Left colon (tissue), 2 donors: ENCODE measurements around the gene NCKAP5. TPM values are rescaled to one million over a fixed set of nuclear protein-coding genes. Genes with fewer than 3 reads are reported as not detected.

Experiments
- ATAC-seq: fragments of 200-7000 bp; cut with Tn5 transposase; one replicate; pipeline ENCODE4 v1.9.1; 2020; ENCODE audit warnings: mild to moderate bottlenecking, moderate library complexity
- DNase-seq, 2 donors: peaks; one replicate each; pipeline ENCODE4 v3.0.0-alpha.2; 2020
- intact Hi-C, 2 donors: fragments of 100-400 bp; cut with DNase I in 1 of 2; cut with micrococcal nuclease in 1 of 2; formaldehyde crosslinking; loops; one replicate each; pipeline versions ENCODE4 v1.11.2 to v1.14.0; 2022; cut with DNase I, micrococcal nuclease
- total RNA-seq, 2 donors: library from RNA; stranded (reverse); fragmentation: NEBNext Ultra II Directional; extraction: Animal tissue kit (Norgen Biotek cat#: 25700); gene quantifications; one replicate each; pipeline ENCODE4 v1.2.1, GENCODE V29; 2021
- donor health status: DM: no; HTN: no; CAD: no.
- donor health status: DM: yes; HTN: yes; CAD: no.

Gene NCKAP5
- total RNA-seq, 2 donors from 2014 or later: 2.0 to 5.8 TPM

DNA sequence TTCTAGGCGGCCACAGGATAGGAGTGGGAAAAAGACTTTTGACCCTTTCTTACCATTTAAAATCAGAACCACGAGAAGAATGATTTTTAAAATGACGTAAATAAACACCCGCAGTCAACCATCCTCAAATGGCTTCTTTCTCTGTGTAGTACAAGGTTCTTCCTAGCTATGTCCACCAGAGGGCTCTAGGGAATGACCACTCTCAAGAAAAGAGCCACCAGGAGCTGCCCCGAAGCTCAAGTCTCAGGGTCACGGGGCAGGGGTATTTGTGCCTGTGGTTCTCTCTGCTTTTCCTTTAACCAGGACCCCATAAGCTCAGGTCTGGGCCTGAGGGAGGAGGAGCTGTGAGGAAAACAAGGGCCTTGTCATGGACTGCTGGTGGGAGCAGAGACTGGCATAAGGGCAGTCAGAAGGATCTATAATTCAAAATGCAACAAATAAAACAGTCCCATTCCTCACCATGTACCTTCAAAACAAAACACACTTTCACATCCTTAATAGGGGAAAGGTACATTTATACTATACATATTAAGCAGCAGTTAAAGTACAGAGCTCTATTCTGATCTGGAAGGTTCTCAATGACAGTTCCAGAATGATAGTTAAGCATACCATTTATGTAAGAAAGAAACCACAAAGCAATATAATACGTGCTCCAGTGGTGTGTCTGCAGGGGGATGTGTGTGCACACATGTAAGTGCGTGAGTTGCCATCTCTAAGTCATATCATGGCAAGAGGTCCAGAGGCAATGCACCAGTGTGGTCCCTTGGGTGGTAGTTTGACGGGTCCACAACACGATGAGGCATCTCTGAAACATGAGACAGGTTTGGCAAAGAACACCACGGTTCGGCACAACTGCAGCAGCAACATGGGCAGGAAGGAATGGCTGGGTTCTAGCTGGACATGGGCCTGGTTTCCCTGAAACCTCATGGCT is 916.9 kb downstream of the NCKAP5 start:
- ATAC-seq (no peak), DNase-seq (no peak)
- intact Hi-C loops: no loop called here

DNA sequence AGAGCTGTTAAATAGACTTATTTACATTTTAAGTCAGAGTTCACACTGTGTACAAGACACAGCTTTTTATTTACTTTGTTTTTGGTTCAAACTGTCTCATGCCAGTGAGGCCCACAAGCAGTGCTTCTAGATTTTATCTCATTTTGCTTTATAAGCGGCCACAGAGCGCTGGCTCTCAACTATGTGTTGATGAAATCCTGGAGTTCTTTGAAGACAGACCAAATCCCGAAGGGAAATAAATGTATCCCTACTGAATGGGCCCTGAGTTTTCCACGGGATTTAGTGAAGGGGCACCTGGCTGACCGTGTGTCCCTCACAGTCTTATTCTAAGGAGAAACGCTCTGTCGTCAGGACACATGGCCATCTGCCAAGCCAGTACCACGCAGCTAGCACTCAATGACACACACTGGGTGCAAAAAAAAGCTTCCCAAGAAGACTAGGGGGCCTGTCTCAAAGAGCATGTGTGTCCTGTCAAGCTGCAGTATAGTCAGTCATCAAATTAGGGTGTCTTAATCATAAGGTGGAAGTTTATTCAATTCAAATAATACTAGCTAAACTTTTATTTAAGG is 921.6 kb downstream of the NCKAP5 start:
- no peak for DNase-seq
- intact Hi-C loops: no loop called here
- ATAC-seq: no peak

DNA sequence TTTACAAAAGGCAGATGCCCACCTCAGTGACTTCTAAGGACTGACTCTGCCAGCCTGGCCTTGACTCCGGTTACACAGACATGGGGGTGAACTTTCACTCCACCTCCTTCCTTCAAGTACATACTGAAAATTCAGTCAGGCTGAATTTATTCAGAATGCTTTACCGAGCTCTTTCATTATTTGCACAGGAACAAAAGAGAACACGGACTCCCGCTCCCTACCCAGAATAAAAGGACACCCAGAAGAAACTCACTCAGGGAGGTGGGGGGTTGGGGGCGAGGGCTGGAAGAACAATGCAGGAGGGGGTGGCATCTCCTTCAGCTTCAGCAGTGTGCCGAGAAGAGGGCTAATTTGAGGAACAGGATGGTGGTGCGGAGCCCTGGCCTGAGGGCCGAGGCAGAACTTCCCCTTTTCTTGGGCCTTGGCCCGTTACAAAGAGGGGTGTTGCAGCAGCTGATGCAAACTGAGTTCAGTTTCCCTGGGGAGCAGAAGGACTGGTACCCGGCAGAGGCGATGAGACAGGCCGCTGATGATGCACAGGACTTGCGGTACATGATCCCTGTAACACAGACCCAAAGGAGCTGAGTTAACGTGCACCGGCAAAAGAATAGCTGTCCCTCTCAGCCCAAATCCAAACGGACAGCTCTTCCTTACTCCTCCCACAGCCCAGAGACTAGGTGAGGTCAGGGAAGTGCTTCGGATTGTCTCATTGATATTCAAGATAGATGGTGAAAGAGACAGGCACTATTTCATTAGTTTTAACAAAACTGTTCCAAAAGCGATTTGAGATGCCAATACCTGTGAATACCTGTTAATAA is 922.3 kb downstream of the NCKAP5 start:
- ATAC-seq: no peak
- intact Hi-C loops: no loop called here
- DNase-seq: no peak

DNA sequence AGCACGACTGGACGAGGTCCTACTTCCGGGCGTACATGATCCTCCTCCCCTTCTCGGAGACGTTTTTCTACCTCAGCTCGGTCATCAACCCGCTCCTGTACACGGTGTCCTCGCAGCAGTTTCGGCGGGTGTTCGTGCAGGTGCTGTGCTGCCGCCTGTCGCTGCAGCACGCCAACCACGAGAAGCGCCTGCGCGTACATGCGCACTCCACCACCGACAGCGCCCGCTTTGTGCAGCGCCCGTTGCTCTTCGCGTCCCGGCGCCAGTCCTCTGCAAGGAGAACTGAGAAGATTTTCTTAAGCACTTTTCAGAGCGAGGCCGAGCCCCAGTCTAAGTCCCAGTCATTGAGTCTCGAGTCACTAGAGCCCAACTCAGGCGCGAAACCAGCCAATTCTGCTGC is 923.1 kb downstream of the NCKAP5 start:
- no peak for DNase-seq
- no peak for ATAC-seq
- intact Hi-C loops: no loop called here

DNA sequence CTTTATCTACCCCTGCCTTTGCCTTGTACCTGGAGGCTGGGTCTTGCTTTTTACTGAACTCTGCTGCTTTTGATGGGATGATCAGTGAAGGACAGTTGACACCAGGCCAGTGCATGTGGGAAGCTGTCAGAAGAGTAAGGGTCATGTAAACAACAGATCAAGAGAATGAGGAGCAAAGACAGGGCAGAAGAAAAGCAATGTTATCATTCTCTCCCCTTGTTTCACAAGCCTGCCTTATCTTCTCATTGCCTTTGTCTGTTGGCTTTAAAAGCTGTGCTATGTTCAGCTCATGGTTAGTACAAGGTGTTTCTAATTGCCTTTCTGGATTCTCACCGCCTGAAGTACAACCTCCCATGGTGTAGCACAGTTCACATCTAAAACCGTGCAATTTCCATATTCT is 925.8 kb downstream of the NCKAP5 start:
- intact Hi-C loops: no loop called here
- DNase-seq: no peak
- no peak for ATAC-seq

DNA sequence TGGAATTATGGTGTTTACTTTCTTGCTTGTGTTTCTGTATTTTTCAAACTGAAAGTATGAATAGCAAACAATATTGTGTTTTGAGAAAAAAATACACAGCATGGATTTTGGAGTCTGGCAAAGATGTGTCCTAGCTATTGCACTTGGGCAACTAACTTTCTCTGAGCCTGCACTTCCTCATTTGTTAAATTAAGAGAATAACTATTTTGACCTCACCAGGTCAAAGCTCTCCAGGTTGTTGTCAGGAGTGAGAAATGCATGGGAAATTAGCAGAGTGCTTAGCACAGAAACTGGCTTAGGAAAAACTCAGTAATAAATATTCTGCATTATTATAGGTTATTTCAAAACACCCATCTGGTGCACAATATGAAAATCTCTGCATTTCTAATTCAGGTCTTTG is 926.4 kb downstream of the NCKAP5 start:
- DNase-seq (no peak), ATAC-seq (no peak)
- intact Hi-C loops: no loop called here

DNA sequence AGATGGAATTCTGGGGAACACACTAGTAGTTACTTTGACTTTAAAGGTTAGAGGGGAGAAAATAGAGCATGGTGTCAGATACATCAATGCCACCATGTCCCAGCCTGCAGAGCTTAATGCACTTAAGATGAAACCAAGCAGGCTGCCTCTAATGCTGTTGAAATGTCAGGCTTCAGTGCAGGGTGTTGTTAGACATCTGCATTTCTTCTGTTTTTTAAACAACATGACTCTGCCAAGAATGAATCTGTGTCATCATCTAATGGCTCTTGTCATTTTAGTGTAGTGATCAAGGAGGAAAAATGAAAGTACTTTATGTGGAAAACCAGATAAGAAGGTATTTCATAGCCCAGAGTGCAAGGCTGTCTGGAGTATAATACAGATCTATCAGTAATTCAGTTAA is 928.1 kb downstream of the NCKAP5 start:
- intact Hi-C loops: no loop called here
- DNase-seq (no peak), ATAC-seq (no peak)

DNA sequence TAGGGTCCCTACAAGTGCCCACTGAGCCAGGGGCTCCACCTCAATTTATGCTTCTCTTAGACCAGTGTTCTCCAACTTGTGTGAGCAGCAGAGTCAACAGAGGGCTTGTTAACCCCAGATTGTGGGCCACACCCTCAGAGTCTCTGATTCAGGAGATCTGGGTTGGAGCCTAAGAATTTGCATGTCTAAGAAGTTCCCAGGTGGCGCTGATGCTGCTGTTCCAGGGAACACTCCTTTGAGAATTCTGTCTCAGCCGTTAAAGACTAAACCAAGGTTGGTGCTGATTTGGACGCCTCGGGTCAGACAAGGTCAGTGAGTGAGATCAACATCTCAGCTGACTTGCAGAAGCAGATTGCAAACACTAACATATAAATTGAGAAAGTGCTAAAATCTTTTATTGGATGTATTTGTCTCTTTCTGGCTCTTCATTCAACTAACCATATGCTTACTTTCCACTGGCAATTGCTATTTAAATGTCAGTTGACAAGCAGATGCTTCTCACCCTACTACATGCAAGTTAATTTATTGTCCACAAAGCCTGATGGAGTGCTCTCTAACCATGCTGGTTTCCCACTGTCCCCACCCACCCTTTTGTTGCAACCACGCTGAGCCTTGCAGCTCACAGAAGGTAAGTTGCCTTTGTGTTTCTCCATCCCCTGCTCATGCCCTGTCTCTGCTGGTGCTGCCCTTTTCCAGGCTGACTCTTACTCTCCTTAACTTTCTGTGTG is 929.8 kb downstream of the NCKAP5 start:
- intact Hi-C loops: no loop called here
- ATAC-seq (peak; percentile 30), DNase-seq (no peak)

DNA sequence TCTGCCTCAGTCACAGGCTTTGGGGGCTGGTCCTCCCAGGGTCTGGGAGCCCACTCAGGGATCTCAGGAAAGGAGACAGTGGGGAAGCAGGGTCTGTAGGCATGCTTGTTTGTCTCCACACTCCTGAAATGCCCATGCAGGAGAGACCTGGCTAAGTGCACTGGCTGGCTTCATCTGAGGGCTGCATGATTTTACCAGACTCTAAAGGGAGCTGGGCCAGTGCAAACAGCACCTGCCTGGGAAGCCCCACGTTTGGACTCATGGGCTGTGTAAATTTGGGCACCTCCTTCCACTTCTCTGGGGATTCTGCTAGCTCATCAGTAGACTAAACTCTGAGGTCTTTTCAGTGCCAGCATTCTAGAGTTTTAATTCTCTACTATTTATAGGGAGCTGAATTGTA is 931.9 kb downstream of the NCKAP5 start:
- intact Hi-C loops: no loop called here
- ATAC-seq: no peak

DNA sequence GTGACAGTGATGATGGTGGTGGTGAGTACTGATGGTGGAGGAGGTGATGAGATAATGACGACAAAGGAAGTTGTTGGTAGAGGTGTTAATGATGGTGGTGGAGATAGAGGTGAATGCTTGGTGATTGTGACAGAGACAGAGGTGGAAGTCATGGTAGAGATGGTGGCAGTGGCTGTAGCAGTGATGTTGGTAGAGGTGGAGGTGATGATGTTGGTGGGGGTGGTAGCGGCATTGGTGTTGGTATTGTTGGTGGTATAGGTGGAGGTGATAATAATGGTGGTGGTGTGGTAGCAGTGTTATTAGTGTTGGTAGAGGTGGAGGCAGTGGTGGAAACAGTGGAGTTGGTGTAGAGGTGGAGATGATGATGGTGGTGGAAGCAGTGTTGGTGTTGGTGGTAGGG is 934.6 kb downstream of the NCKAP5 start:
- ATAC-seq (no peak), DNase-seq (no peak)
- intact Hi-C loops: no loop called here

More for the DNA sequence above, 931.9 kb downstream of the NCKAP5 start:
- no peak for DNase-seq

DNA sequence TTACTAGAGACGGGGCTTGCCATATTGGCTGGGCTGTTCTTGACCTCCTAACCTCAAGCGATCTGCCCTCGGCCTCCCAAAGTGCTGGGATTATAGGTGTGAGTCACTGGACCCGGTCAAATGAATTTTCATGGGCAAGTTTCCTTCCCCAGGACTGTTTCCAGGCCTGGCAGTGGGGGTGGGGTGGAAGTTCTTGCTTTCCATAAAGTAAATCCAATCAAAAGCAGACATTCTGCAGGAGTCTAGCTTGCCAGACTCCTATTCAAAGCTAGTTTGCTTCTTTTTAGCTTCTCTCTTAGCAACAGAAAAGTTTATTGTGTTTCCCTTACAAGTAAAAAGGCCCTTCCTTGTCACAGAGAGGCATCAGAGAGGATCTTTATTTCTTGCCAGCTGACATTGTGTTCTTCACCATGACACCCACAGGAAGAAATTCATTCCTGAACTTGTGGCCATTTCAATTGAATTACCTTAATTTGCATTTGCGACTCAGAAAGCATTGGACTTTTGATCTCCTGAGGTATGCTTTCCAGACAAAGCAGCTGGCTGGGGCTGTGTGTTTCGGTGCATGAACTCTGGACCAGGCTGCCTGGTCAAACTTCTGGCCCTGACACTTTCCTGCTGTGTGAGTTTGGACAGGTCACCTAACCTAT is 936.1 kb downstream of the NCKAP5 start:
- peak; percentile 43 to 49 for DNase-seq
- peak; percentile 90 for ATAC-seq
- intact Hi-C loops: no loop called here

DNA sequence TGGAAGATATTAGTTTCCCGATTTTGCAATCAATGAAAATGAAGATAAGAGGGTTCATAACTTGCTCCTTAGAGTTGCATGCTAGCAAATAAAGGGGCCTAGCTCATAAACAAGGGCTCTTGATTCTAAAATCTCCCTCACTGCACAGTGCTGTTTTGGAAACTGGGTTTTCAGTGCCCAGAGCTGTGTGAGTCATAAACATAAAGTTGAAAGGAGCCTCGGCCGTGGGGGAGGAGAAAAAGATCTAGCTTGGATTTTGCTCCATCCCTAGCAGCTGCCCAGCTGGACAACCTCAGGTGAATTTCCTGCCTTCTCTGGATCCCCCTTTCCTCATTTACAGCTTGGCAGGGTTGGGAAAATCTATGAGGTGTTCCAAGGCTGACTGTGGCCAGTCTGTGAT is 940.7 kb downstream of the NCKAP5 start:
- intact Hi-C loops: no loop called here
- ATAC-seq (no peak), DNase-seq (no peak)

DNA sequence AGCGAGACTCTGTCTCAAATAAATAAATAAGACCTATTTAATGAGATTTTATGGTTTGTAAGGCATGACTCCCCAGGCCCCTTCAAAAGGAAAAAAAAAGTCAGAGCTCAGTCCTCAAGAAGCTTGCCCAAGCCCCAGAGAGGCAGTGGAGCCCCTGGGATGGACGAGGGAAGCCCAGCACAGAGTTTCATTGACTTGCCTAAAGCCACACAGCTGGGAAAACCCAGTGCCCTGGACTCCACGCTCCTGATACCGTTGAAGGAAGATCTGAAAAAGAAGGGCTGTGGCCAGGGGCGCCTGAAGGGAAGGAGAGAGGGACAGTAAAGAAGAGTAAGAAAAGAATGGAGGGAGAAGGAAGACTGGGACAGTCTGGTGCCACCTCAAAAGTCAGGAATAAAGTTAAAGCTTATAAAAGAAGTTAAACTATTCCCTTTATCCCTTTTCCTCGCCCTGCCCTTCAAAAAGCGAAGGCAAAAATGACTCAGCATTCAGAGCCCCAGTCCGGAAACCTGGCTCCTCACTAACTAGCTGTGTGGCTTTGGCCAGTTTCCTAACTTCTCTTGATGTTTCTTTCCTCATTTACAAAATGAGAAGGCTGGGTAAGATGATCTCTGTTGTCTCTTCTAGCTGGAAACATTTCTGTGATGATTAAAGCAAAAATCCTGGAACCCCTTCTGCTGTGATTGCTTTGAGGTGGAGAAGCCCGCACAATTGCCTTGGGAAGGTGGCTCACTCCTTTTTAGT is 945.0 kb downstream of the NCKAP5 start:
- no peak for ATAC-seq
- DNase-seq: no peak
- intact Hi-C loops: no loop called here
